A549 (cell line): ENCODE results near the gene PIK3R6. TPM values are rescaled to one million over a fixed set of nuclear protein-coding genes. Genes with fewer than 3 reads are reported as not detected.

Experiments used
- ATAC-seq, 2 experiments: fragments of 200-7000 bp in 1 of 2; fragments of >200 bp in 1 of 2; cut with Nextera tagmentation in 1 of 2; cut with Tn5 transposase in 1 of 2; 3 replicates each; pipeline versions ENCODE4 v1.8.0 to v1.9.1; 2018 to 2020; ENCODE audit warnings: mild to moderate bottlenecking in 1 of 2, moderate library complexity in 1 of 2
- CTCF ChIA-PET: fragments of 300-600 bp; sonication (Branson Sonifier 250); formaldehyde crosslinking; extraction: SDS; loops from one replicate; lab custom pipeline; 2021; ENCODE audit warnings: antibody characterized with exemption, inconsistent platforms; lab: Yijun Ruan, JAX
- POLR2A ChIA-PET: fragments of 350-600 bp; formaldehyde crosslinking; extraction: SDS; loops from one replicate; lab custom pipeline; 2021; ENCODE audit warnings: antibody characterized with exemption, inconsistent platforms; lab: Yijun Ruan, JAX
- DNase-seq, 2 experiments: peaks; one replicate each; pipeline versions ENCODE4 v3.0.0 to v3.0.0-alpha.2; 2011 to 2016; ENCODE audit warnings: low read depth in 1 of 2, low spot score in 1 of 2
- FAIRE-seq: peaks from 2 replicates; lab custom pipeline; 2011; peaks lifted over from hg19 to GRCh38; lab: Jason Lieb, UNC
- H3K27ac ChIP-seq, 2 experiments: fragments of >200 bp; sonication (Bioruptor Twin); formaldehyde crosslinking; 3 replicates each; pipeline ENCODE4 v1.5.1; 2016 to 2017
- H3K4me1 ChIP-seq: fragments of >200 bp; sonication (Bioruptor Twin); formaldehyde crosslinking; 3 replicates; pipeline ENCODE4 v1.6.1; 2016
- H3K4me2 ChIP-seq: fragments of >200 bp; sonication (Bioruptor Twin); formaldehyde crosslinking; 3 replicates; pipeline ENCODE4 v1.6.1; 2016
- H3K4me3 ChIP-seq: fragments of >200 bp; sonication (Bioruptor Twin); formaldehyde crosslinking; 3 replicates; pipeline ENCODE4 v1.5.1; 2016
- H3K9me3 ChIP-seq: fragments of >200 bp; sonication (Bioruptor Twin); formaldehyde crosslinking; 3 replicates; pipeline ENCODE4 v1.6.1; 2016
- EHMT2 ChIP-seq: fragments of 200-600 bp; sonication (generic); IDR thresholded peaks from 2 replicates; pipeline ENCODE4 v1.6.1; 2016; ENCODE audit warnings: antibody characterized with exemption, low read depth, mild to moderate bottlenecking, moderate library complexity
- EP300 ChIP-seq, 2 experiments: fragments of >200 bp; sonication (Bioruptor Twin); formaldehyde crosslinking; IDR thresholded peaks; 2 replicates in 1 of 2; 3 replicates in 1 of 2; pipeline ENCODE4 v1.6.1; 2016 to 2017
- FOSB ChIP-seq: fragments of 250-450 bp; sonication (Bioruptor Pico); IDR thresholded peaks from 2 replicates; pipeline ENCODE4 v1.5.0; 2020; ENCODE audit warnings: mild to moderate bottlenecking, moderate library complexity
- FOSL2 ChIP-seq, 2 experiments: fragments of 450-650 bp in 1 of 2; fragments of >200 bp in 1 of 2; sonication (Bioruptor Twin) in 1 of 2; formaldehyde crosslinking; IDR thresholded peaks; 2 replicates each; pipeline versions ENCODE4 v1.5.0 to v1.6.1; 2016 to 2020; ENCODE audit warnings: mild to moderate bottlenecking in 1 of 2, moderate library complexity in 1 of 2
- HEYL ChIP-seq: fragments of 250-450 bp; sonication (Bioruptor Pico); IDR thresholded peaks from 2 replicates; pipeline ENCODE4 v1.8.0; 2021; ENCODE audit warnings: mild to moderate bottlenecking, moderate library complexity
- HOXB5 ChIP-seq: fragments of 250-450 bp; sonication (Bioruptor Pico); IDR thresholded peaks from 2 replicates; pipeline ENCODE4 v1.5.0; 2020; ENCODE audit warnings: mild to moderate bottlenecking, moderate library complexity
- JUN ChIP-seq, 2 experiments: fragments of >200 bp; sonication (Bioruptor Twin); formaldehyde crosslinking; IDR thresholded peaks; 2 replicates in 1 of 2; 3 replicates in 1 of 2; pipeline ENCODE4 v1.6.1; 2016 to 2017
- JUNB ChIP-seq: fragments of >200 bp; sonication (Bioruptor Twin); formaldehyde crosslinking; IDR thresholded peaks from 2 replicates; pipeline ENCODE4 v1.6.1; 2016
- KDM1A ChIP-seq: fragments of 200-600 bp; sonication (generic); IDR thresholded peaks from 2 replicates; pipeline ENCODE4 v1.6.1; 2016; ENCODE audit warnings: low read depth, mild to moderate bottlenecking
- MAZ ChIP-seq: fragments of 150-350 bp; IDR thresholded peaks from 2 replicates; pipeline ENCODE4 v1.6.1; 2014; ENCODE audit warnings: antibody characterized with exemption, low read depth, low read length, borderline replicate concordance
- NR3C1 ChIP-seq: fragments of >200 bp; sonication (Bioruptor Twin); formaldehyde crosslinking; IDR thresholded peaks from 3 replicates; pipeline ENCODE4 v1.6.1; 2017
- PHF8 ChIP-seq: fragments of 200-600 bp; sonication (generic); IDR thresholded peaks from 2 replicates; pipeline ENCODE4 v1.6.1; 2016; ENCODE audit warnings: low read depth, mild to moderate bottlenecking, antibody characterized with exemption, moderate library complexity, borderline replicate concordance
- RFX5 ChIP-seq: fragments of 450-650 bp; IDR thresholded peaks from 2 replicates; pipeline ENCODE4 v1.7.1; 2014; ENCODE audit warnings: antibody characterized with exemption, mild to moderate bottlenecking, moderate library complexity
- RNF2 ChIP-seq: fragments of 200-600 bp; sonication (generic); IDR thresholded peaks from 2 replicates; pipeline ENCODE4 v1.6.1; 2016; ENCODE audit warnings: low read depth, mild to moderate bottlenecking, antibody characterized with exemption, moderate library complexity, borderline replicate concordance
- SMC3 ChIP-seq: fragments of >200 bp; sonication (Bioruptor Twin); formaldehyde crosslinking; IDR thresholded peaks from 3 replicates; pipeline ENCODE4 v1.6.1; 2018; ENCODE audit warnings: inconsistent platforms
- SREBF2 ChIP-seq: fragments of 450-650 bp; IDR thresholded peaks from 2 replicates; pipeline ENCODE4 v1.6.1; 2014; ENCODE audit warnings: mild to moderate bottlenecking, moderate library complexity
- TFCP2L1 ChIP-seq: fragments of 250-450 bp; sonication (Bioruptor Pico); IDR thresholded peaks from 2 replicates; pipeline ENCODE4 v1.5.0; 2021; ENCODE audit warnings: mild to moderate bottlenecking
- TP53 ChIP-seq: fragments of 250-450 bp; sonication (Bioruptor Pico); IDR thresholded peaks from 2 replicates; pipeline ENCODE4 v1.5.0; 2021; ENCODE audit warnings: mild to moderate bottlenecking, moderate library complexity
- USF2 ChIP-seq: fragments of 450-650 bp; IDR thresholded peaks from 2 replicates; pipeline ENCODE4 v1.6.1; 2014; ENCODE audit warnings: antibody characterized with exemption
- ZC3H11A ChIP-seq: fragments of 450-650 bp; IDR thresholded peaks from 2 replicates; pipeline ENCODE4 v1.6.1; 2014; ENCODE audit warnings: antibody characterized with exemption, mild to moderate bottlenecking
- ZFP36 ChIP-seq: fragments of 450-650 bp; IDR thresholded peaks from 2 replicates; pipeline ENCODE4 v1.6.1; 2014; ENCODE audit warnings: borderline replicate concordance; ENCODE audit not compliant: partially characterized antibody
- WGBS: methylation state at CpG from one replicate; pipeline ENCODE4 v1.1.6; 2017; ENCODE audit errors: missing lambda C conversion rate; 5-methylcytosine and 5-hydroxymethylcytosine counted together
- polyA minus RNA-seq: library from RNA; depleted of rRNA, polyadenylated mRNA; stranded (reverse); fragments of >200 nt; gene quantifications from 2 replicates; pipeline ENCODE4 v1.2.3, GENCODE V29; 2011; rRNA and poly(A)+ RNA removed
- polyA plus RNA-seq, 4 experiments: library from polyadenylated mRNA; depleted of rRNA in 3 of 4; stranded (reverse); fragments of >200 nt; fragmentation: RNase III in 1 of 4; extraction: RNeasy Plus Mini Kit Qiagen cat#74134 plus additional on column Dnase treatment in 1 of 4; gene quantifications; 2 replicates in 3 of 4; 3 replicates in 1 of 4; pipeline ENCODE4 v1.2.3, GENCODE V29; 2011 to 2017
- TF ChIP-seq, protein P1 (sequence below): fragments of 250-450 bp; sonication (Bioruptor Pico); IDR thresholded peaks from 2 replicates; pipeline ENCODE4 v1.5.0; 2020; ENCODE audit warnings: low read depth, mild to moderate bottlenecking, moderate library complexity

PIK3R6 gene, protein sequence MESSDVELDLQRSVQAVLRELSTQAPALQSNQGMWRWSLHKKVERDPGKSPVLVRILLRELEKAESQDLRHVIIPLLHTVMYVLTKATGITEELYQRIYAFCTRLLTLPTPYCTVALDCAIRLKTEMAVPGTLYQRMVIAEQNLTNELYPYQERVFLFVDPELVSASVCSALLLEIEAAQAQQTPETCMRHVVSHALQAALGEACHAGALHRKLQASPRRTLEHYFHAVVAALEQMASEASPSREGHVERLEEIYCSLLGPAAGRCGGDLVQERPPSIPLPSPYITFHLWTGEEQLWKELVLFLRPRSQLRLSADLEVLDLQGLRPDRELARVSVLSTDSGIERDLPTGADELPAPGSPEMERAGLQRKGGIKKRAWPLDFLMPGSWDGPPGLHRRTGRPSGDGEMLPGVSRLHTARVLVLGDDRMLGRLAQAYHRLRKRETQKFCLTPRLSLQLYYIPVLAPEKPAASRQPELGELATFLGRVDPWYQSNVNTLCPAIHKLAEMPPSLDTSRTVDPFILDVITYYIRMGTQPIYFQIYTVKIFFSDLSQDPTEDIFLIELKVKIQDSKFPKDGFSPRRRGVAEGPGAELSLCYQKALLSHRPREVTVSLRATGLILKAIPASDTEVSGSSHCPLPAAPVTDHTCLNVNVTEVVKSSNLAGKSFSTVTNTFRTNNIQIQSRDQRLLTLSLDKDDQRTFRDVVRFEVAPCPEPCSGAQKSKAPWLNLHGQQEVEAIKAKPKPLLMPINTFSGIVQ
- polyA plus RNA-seq (2011; rRNA removed) (not detected in 2 replicates), polyA plus RNA-seq (2017; fragmentation: RNase III; extraction: RNeasy Plus Mini Kit Qiagen cat#74134 plus additional on column Dnase treatment) (not detected in 3 replicates), polyA minus RNA-seq (not detected in 2 replicates)
- not detected in 2 replicates for polyA plus RNA-seq (2012; cell fraction: cytosol; rRNA removed)
- 0.01 TPM in 1 of 2 replicates, not detected in the other for polyA plus RNA-seq (2012; cell fraction: nucleus; rRNA removed)

DNA sequence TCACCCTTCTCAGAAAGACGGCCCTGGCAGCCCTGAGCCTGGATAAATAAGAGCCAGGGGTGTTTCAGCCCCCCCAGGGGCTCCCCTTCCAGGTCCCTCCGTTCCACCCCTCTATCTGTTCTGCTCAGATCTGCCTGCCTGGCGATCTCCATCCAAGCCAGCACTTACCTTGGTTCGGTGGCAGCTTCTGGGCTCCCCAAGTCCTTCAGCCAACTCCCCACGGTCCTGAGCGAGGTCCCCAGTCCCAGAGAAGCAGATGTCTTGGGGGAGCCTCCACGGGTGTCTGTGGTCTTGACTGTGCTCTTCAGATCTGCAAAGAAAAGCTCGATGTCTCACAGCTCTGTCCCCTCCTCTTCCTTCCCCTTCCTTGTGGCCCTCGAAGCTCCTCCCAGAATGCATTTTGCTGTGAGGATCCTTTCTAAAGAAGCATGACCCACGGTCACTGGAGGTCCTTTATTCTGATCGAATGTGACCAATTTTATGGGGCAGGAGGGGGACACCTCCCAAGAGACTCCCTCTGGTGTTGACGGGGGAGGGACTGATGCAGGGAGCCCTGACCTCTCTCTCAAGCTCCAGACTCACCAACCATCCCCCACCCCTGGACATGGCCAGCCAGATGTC is at the start of gene PIK3R6:
TSS of gene PIK3R6 (minus strand) at position 314 of the 621 bp plus-strand sequence. CDS start 17,880 bp downstream, outside the sequence.
- H3K9me3 ChIP-seq: no peaks in the 10 kb centered on the region
- 22% methylated on average over 12 of the region's 12 CpGs for WGBS
- ATAC-seq: no peak
- no peak for TF ChIP-seq SREBF2
- no peak for TF ChIP-seq NR3C1
- no peak for TF ChIP-seq MAZ
- no peak for TF ChIP-seq HEYL (CRISPR knock-in tag)
- TF ChIP-seq PHF8: no peak
- TF ChIP-seq RNF2: no peak
- TF ChIP-seq TP53 (CRISPR knock-in tag): no peak
- TF ChIP-seq, all 56 proteins: peak for 0
- no peak for DNase-seq
- peaks cover 7% of the 10 kb centered on the region for H3K4me1 ChIP-seq
- no peak within 1 kb of the TSS for H3K4me3 ChIP-seq
- no peak within 1 kb of the TSS for H3K4me2 ChIP-seq
- no peak for FAIRE-seq
- POLR2A ChIA-PET: no interaction called here
- H3K27ac ChIP-seq: no peak within 1 kb of the TSS
- CTCF ChIA-PET: interaction anchor here (0.6 to 1.1 kb wide), 2 partner anchors 9 to 23 kb away, joined by 3 read pairs; no protein-coding TSS in a partner anchor

DNA sequence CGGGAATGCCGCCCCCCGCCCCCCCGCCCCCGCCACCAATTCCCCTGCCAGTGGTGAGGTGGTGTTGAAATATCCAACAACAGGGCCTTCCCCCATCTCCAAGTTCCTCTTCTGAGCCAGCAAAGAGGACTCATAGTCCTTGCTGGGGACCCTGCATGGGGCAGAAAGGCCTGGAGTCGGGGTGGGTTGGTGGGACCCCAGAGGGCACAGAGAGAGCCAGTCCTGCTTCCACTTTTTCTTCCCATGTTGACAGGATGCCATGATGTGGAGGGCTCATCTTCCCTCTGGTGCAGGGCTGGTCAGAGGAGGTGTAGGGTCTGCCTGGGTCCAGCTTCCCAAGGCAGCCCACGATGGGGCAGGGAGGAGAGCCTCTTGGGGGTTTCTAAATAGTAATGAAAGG is 49.0 kb upstream of the PIK3R6 start:
- Histone ChIP-seq H3K27ac (no peak overlapping the region), H3K9me3 (peaks cover 37% of the 10 kb centered on the region), H3K4me1 (no peaks in the 10 kb centered on the region), H3K4me3 (no peak overlapping the region), H3K4me2 (no peak overlapping the region)
- WGBS: 19% methylated on average over 4 of the region's 7 CpGs
- ATAC-seq: no peak
- CTCF ChIA-PET: no interaction called here
- POLR2A ChIA-PET: no interaction called here
- TF ChIP-seq HEYL (CRISPR knock-in tag) (no peak), FOSB (CRISPR knock-in tag) (no peak), JUNB (no peak), EP300 (IDR thresholded peaks at IDR 0.05) (no peak), NR3C1 (no peak), RFX5 (no peak), EHMT2 (no peak), FOSL2 (IDR thresholded peaks at IDR 0.05) (no peak), FOSL2 (CRISPR knock-in tag; IDR thresholded peaks at IDR 0.05) (no peak), PHF8 (no peak), ZFP36 (no peak), TFCP2L1 (CRISPR knock-in tag) (no peak), USF2 (no peak), SMC3 (no peak), JUN (IDR thresholded peaks at IDR 0.05) (no peak), ZC3H11A (no peak), KDM1A (no peak), HOXB5 (no peak)
- TF ChIP-seq, protein P1, sequence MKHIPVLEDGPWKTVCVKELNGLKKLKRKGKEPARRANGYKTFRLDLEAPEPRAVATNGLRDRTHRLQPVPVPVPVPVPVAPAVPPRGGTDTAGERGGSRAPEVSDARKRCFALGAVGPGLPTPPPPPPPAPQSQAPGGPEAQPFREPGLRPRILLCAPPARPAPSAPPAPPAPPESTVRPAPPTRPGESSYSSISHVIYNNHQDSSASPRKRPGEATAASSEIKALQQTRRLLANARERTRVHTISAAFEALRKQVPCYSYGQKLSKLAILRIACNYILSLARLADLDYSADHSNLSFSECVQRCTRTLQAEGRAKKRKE: no peak
- no peak for DNase-seq
- no peak for FAIRE-seq
